ENCODE data around the gene GRK5. TPM values are rescaled to one million over a fixed set of nuclear protein-coding genes. Genes with fewer than 3 reads are reported as not detected.

The GRK5 gene
- total RNA-seq, 1 experiment from 2014 or later: 29.0 TPM

- in situ Hi-C loops (cut with HindIII; ENCODE audit: low pct_unique_long_range_greater_than_20kb, low sequenced_read_pairs): no loop called here
- CTCF ChIA-PET: interaction anchor here (0.8 to 3.4 kb wide), 7 partner anchors 9 to 291 kb away, joined by 3 to 34 read pairs (median 9); partner anchors contain the start of gene GRK5
- H3K4me3 ChIP-seq (ENCODE audit: low read depth in 2 of 2, low read length in 2 of 2): no peak overlapping the region
- no peak overlapping the region for H3K27ac ChIP-seq (ENCODE audit: low read length)
- POLR2A ChIA-PET: no interaction called here
- BruUV-seq (replicated peaks): no TSS peak
- DNase-seq (ENCODE audit: low read depth, low spot score): no peak
- H3K27me3 ChIP-seq (ENCODE audit: control insufficient read depth, insufficient read depth, low read length): no peaks in the 10 kb centered on the region
- H3K36me3 ChIP-seq (ENCODE audit: control insufficient read depth, insufficient read depth, low read length): no peaks in the 10 kb centered on the region
- H3K9me3 ChIP-seq (ENCODE audit: control insufficient read depth, insufficient read depth, low read depth, low read length): no peaks in the 10 kb centered on the region
- intact Hi-C loops (cut with micrococcal nuclease; ENCODE audit: unreplicated experiment): loop anchor here (2.0 to 5.0 kb wide), 2 partner anchors 218 to 289 kb away; no protein-coding TSS in a partner anchor
- ATAC-seq: no peak
- peaks cover 4% of the 10 kb centered on the region; the same call in 1 of the 2 replicates for H3K4me1 ChIP-seq (ENCODE audit: control insufficient read depth, insufficient read depth, low read length)
- TF ChIP-seq CTCF (IDR thresholded peaks at IDR 0.05): peak; percentile 73
- TF ChIP-seq TCF7L2 (IDR thresholded peaks at IDR 0.05; ENCODE audit: low read depth, low read length): no peak
These were observed 8.9 kb upstream of the GRK5 start for GRCh38 chr10:119198438-119198837.

- ATAC-seq (peak; percentile 97), DNase-seq (ENCODE audit: low read depth, low spot score) (peak; percentile 75)
- H3K36me3 ChIP-seq (ENCODE audit: control insufficient read depth, insufficient read depth, low read length): no peaks in the 10 kb centered on the region
- intact Hi-C loops (cut with micrococcal nuclease; ENCODE audit: unreplicated experiment): loop anchor here (1.0 to 5.0 kb wide), 3 partner anchors 217 to 288 kb away; no protein-coding TSS in a partner anchor
- POLR2A ChIA-PET: interaction anchor here (0.6 to 0.8 kb wide), 3 partner anchors 38 to 514 kb away, joined by 3 to 7 read pairs (median 5); no protein-coding TSS in a partner anchor
- H3K27ac ChIP-seq (ENCODE audit: low read length): no peak overlapping the region
- peaks cover 7% of the 10 kb centered on the region; the same call in 1 of the 2 replicates for H3K4me1 ChIP-seq (ENCODE audit: control insufficient read depth, insufficient read depth, low read length)
- H3K9me3 ChIP-seq (ENCODE audit: control insufficient read depth, insufficient read depth, low read depth, low read length): no peaks in the 10 kb centered on the region
- TF ChIP-seq TCF7L2 (IDR thresholded peaks at IDR 0.05; ENCODE audit: low read depth, low read length) (no peak), CTCF (IDR thresholded peaks at IDR 0.05) (peak; percentile 98)
- in situ Hi-C loops (cut with HindIII; ENCODE audit: low pct_unique_long_range_greater_than_20kb, low sequenced_read_pairs): no loop called here
- CTCF ChIA-PET: interaction anchor here (0.5 to 3.4 kb wide), 19 partner anchors 9 to 396 kb away, joined by 3 to 34 read pairs (median 4); no protein-coding TSS in a partner anchor
- H3K4me3 ChIP-seq (ENCODE audit: low read depth in 2 of 2, low read length in 2 of 2): no peak overlapping the region
- BruUV-seq (replicated peaks): no TSS peak
- H3K27me3 ChIP-seq (ENCODE audit: control insufficient read depth, insufficient read depth, low read length): no peaks in the 10 kb centered on the region
These were observed 8.0 kb upstream of the GRK5 start for GRCh38 chr10:119199231-119199992.

- in situ Hi-C loops (cut with HindIII; ENCODE audit: low pct_unique_long_range_greater_than_20kb, low sequenced_read_pairs): no loop called here
- CTCF ChIA-PET: no interaction called here
- no peak overlapping the region for H3K27ac ChIP-seq (ENCODE audit: low read length)
These were observed 6.1 kb upstream of the GRK5 start for GRCh38 chr10:119201233-119201632.

More at GRCh38 chr10:119201233-119201632, 6.1 kb upstream of the GRK5 start:
- DNase-seq (ENCODE audit: low read depth, low spot score): no peak
- H3K9me3 ChIP-seq (ENCODE audit: control insufficient read depth, insufficient read depth, low read depth, low read length): no peaks in the 10 kb centered on the region
- no peak overlapping the region for H3K4me3 ChIP-seq (ENCODE audit: low read depth in 2 of 2, low read length in 2 of 2)
- POLR2A ChIA-PET: interaction anchor here (0.6 kb wide), 1 partner anchor 341 kb away, joined by 5 read pairs; the partner anchor contains the start of gene RGS10
- TF ChIP-seq POLR2AphosphoS5 (IDR thresholded peaks at IDR 0.05; ENCODE audit: low read depth, low read length) (no peak), SIN3A (IDR thresholded peaks at IDR 0.05; ENCODE audit: borderline replicate concordance, insufficient read depth, low read depth, low read length) (no peak), TCF7L2 (IDR thresholded peaks at IDR 0.05; ENCODE audit: low read depth, low read length) (no peak), CTCF (IDR thresholded peaks at IDR 0.05) (no peak; the same call in 1 of the 2 replicates), REST (IDR thresholded peaks at IDR 0.05; ENCODE audit: insufficient read depth in 1 of 2, low read depth in 2 of 2, low read length in 1 of 2) (no peak)
- intact Hi-C loops (cut with micrococcal nuclease; ENCODE audit: unreplicated experiment): loop anchor here (5.0 kb wide), 1 partner anchor 336 kb away; no protein-coding TSS in a partner anchor
- ATAC-seq: no peak
- H3K27me3 ChIP-seq (ENCODE audit: control insufficient read depth, insufficient read depth, low read length): no peaks in the 10 kb centered on the region
- H3K4me1 ChIP-seq (ENCODE audit: control insufficient read depth, insufficient read depth, low read length): peaks cover 14% of the 10 kb centered on the region
- BruUV-seq (replicated peaks): no TSS peak
- no peaks in the 10 kb centered on the region for H3K36me3 ChIP-seq (ENCODE audit: control insufficient read depth, insufficient read depth, low read length)

Measured in Panc1 (cell line).